Stimulated activated CD4-positive, alpha-beta T cell treated with anti-CD3 and anti-CD28 coated beads, Interleukin-4, amount 100 ng/mL, for 24 hours (primary cell): ENCODE measurements around the gene LRRC49.

Experiments
- DNase-seq: peaks from one replicate; pipeline ENCODE4 v3.0.0-alpha.2; 2020

LRRC49 gene

DNA sequence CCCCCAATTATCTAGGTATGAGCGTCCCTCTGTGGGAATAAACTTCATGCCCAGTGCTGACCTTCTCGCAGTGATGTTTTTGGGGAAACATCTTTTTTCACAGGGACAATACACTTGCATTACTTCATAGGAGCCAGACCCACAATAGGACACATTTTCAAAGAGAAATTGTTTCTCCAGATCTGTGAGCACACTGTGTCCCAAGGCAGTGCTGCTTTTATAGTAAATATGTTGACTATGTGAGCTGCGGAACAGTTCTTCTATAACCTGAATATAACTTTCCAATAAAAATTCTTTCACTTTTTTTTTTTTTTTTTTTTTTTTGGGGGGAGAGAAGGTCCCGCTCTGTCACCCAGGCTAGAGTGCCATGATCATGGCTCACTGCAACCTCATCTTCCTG, 205.3 kb downstream of the LRRC49 start:
- no peak for DNase-seq

GRCh38 chr15:71098920-71099319, 206.3 kb downstream of the LRRC49 start:
- no peak for DNase-seq
